NCI-H128 (cell line): ENCODE data around the gene CELF4.

ENCODE experiments used
- DNase-seq: peaks from one replicate; lab custom pipeline; 2025; ENCODE audit not compliant: unreplicated experiment; lab: John Stamatoyannopoulos, UW

CELF4 gene

DNA sequence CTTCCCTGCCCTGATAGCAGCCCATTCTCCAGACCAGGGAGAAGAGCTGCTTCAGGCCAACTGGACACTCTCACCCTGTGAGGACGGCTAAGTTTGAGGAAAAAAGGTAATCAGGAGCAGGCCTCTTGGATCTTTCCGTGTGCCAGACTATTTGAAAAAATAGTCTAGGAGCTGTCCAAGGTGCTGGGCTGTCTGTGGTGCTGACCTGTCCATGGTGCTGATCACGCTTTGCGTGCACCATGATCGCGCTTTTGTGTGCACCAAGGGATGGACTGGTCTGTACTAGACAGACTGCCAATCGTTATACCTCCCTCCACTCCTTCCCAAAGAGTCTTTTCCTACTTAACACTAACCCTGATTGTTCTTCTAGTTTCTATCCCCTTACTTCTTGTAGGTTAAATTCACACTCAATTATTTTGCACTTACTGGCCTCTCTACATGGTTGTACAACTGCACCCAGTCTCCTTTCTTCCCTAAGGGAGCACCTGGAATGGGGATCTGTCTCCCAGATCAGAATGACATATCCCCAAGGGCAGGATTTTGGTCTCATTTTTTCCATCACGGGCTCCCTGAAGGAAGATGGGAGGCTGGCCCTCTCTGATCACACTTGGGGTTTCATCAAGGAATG lies 295.4 kb downstream of the CELF4 start:
- DNase-seq = no peak

DNA sequence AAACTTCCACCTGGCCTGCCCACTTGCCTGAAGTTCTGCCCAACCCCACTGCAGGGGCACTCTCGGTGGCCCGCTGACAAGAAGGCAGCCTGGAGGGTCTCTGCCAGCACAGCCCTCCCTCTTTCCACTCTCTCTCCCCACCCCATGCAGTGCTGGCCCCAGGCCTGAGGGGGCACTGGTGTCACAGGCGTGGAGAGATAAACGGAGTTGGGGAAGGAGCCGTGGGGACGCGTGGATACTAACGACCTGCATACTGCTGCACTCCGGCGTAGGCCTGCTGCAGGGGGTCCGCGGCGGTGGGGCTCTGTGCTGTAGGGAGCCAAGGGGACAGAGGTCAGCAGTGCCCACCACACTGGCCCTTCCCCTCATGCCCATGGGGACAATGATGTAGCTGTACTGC lies 299.3 kb downstream of the CELF4 start:
- no peak for DNase-seq

DNA sequence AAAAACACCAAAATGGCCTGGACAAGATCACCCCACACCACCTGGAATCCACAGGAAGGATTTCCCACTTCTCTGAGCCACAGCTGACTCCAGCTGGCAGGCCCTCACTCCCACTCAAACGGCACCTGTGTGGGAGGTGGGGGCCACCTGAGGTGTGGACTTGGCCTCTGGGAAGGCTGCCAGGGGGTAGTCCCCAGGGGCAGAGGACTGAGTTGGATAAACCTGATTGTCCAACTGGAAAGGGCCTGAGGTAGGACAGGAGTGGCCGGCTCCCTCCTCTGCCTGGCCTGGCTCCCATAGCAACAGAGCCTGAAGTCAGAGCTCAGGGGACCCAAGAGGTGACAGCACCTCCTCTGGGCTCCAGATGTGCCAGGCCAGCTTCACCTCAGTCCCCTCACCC lies 300.2 kb downstream of the CELF4 start:
- DNase-seq = no peak

DNA sequence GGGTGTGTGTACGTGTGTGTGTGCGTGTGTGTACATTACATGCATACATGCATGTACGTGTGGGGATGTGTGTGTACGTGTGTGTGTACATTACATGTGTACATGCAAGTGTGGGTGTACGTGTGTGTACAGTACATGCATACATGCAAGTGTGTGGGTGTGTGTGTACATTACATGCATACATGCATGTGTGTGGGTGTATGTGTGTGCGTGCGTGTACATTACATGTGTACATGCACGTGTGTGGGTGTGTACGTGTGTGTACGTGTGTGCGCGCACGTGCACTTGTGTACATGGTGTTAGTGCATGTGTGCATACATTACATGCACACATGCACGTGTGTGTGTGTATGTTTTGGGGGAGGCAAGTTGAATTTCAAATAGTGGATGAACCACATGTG lies 300.6 kb downstream of the CELF4 start:
- DNase-seq = no peak

DNA sequence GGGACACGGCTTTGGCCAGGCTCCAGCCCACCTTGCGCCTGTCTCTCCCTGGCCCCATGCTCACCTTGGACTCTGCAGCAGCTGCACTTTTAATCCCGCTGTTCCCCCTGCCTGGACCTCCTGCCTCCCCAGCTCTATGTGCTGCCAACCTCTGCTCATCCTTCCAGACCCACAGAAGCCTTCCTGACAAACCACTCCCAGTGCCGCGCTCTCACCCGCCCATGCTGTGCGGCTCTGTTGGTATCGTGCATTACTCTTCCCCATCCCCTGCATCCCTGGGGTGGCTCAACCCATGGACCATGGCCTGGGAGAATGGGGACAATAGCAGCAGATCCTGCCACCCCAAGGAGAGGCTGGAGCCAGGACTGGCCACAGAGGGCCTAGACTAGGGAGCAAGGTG lies 303.6 kb downstream of the CELF4 start:
- DNase-seq = no peak

DNA sequence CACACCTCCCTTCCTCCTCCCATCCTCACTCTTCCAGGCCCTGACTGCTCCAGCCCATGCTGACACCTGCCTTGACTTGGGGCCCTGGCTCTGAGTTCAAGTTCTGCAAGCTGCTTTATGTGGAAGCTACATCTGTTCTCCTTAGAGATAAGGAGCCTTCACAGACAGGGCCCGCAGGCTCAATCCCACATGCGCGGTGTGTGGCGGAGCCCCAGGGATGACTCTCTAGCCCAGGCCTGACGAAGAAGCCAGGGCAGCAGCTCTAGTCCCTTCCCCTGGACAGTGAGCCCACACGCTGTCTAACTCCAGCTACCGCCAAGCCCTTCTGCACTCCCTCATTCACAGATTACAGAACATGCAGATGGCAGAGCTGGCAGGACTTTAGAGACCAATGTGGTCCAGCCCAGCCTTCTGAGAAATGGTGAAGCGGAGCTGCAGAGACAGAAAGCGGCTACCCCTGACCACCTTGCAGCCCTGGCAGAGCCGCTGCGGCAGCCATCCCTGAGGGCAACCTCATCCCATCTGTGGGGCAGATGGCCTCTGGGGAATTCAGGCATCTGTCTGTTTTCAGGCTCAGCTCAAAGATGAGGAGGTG lies 304.3 kb downstream of the CELF4 start:
- DNase-seq = no peak

DNA sequence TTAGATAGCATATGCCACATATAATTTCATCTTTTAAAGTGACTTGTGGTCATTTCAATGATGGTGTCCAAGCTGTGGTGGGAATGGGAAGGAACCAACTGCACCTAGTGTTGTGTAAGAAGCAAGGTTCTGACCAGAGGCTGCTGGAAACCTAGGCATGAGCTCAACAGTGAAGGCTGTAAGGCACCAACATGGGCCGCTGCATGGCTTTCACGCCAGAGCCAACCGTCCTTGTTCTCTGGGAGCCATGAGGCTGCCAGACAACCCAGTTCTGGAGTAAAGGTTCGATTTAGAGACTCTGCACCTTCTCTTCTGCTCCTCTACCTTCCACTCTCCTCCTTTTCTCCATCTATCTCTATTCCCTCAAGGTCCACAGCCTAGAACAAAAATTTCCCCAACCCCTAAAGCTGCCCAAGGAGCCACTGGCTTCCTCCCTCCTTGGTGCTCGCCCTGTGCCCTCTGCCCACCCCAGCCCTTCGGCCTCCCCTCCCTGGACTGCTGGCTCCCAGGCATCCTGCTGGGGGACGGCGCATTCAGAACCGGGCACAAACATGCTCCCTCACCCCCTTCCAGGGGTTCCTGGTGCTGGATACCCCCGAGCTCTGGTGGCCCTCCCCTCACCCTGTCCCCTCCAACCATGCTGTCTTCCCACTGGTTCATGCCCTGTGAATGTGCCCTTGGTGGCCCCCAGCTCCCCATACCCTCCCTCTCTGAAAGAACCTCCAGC lies 305.1 kb downstream of the CELF4 start:
- no peak for DNase-seq

DNA sequence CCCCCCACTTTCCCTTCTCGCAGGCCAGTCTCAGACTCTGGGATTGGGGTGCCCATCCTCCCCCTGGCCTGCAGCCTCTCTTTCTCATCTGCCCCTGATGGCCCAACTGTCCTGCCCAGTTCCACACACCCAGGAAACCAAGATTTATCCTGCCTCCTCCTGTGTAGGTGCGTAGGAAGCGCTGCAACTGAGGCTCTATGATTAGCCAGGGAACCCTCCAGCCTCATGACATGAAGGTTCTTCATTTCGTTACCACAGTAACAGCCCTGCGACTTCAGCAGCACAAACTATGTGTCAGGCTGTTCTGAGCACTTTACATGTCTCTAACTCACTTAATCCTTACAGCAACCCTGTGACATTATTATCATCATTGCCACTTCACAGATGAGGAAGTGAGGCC lies 305.9 kb downstream of the CELF4 start:
- DNase-seq = no peak

DNA sequence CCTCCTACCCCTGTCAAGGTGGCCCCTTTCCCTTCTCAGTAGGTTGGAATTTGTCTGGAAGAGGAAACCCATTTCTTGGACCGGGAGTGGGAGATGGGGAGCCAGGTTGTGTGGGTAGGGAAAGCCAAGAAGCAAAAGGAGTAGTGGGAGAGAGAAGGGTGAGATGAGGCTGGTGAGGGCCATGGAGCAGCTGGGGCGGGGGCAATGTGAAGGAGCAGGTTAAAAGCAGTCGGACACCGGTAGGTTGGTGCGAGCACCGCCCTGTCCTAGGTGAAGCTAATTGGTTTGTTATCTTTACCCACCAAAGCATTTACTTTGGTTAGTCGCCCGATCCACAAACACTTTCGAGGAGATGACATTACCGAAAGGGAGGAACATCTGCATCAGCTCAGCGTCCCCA lies 306.8 kb downstream of the CELF4 start:
- DNase-seq = no peak

DNA sequence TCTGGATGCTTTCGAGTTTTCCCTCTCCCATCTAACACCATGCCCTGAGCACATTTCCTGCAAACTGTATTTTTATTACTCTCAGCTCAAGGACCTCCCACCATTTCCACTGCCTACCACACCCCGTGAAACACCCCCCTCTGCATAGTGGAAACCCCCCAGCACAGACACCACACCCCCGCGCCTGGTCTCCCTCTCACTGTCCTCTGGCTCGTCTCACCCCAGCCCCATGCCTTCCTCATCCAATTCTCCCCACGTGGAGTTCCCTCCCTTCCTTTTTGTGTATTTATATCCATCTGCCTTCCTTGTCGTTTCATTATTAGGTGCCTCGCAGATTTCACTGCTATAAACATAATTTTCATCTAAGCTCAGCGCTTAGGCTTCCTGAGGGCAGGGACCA lies 307.5 kb downstream of the CELF4 start:
- DNase-seq = no peak

DNA sequence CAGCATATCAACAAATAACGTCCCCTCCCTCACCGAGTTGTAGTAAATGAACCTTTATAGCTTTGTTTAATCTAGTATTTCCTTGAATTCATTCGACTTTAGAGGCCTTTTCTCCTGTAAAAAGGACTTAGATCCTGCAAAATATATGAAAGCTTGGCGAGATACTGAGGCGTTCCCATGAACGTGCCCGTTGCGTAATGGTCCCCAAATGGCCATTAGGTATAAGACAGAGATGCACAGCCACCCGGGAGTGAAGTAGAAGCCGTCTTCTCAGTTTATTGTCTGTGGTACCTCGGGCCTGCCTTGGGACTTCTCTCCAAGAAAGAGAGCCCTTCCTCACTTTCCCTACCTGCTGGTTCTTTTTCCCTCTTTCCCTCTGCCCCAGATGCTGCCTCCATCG lies 310.6 kb downstream of the CELF4 start:
- no peak for DNase-seq

DNA sequence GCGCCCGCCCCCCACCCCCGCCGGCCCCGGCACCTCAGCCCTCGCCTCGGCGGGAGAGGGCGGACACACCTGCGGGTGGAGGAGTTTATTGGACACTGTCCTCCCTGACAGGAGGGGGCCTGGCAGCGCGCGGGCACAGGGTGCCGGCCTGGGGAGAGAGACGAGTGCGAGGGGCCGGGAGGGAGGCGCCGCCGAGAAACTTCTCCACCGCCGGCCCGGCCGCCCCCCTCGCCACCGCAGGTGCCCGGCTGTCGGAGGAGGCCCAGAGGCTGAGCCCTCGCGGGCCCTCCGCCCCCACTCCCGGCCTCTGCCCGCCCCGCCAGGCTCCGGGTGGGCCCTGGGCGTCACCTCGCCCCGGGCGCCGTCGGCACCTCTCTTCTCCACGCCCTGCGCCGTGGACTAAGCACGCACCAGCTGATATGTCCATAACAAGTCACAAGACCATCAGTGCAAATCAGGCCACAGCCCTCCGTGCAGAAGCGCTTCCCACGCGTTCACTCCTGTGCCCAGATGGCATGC lies 311.3 kb downstream of the CELF4 start:
- no peak for DNase-seq

DNA sequence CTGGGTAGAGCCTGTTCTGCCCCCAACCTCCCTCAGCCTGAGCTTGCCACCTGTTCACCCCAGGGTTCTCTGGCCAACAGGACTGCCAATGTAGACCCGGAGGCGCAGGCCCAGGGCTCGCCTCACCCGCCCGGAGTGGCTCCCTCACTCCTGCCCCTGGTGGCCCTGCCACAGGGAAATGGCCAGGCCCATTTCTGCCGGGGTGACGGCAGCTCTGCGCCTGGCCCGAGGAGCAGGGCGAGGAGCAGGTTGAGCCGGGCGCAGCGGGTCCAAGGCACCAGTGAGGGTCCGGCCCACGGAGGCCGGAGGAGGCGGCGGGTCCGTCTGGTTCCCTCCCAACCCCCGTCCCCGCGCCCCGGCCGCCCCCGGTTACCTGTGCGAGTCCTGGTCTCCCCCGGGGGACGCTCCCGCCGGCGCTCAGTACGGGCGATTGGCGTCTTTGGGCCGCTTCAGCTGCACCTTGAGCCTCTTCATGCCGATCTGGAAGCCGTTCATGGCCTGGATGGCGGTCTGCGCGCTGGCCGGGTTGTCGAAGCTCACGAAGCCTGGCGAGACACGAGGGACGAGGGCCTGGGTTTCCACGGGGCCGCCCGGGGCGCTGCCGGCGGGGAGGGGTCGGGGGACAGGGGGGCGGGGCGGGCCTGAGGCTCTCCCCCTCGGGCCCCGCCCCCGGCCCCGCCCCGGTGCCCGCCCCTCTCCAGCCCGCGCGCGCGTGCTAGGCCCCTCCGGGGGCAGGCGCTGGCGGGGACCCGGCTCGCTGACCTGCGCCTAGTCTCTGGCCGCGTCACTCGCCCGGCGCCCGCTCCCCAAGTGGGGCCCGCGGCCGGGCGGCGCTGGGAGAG lies 312.0 kb downstream of the CELF4 start:
- no peak for DNase-seq

DNA sequence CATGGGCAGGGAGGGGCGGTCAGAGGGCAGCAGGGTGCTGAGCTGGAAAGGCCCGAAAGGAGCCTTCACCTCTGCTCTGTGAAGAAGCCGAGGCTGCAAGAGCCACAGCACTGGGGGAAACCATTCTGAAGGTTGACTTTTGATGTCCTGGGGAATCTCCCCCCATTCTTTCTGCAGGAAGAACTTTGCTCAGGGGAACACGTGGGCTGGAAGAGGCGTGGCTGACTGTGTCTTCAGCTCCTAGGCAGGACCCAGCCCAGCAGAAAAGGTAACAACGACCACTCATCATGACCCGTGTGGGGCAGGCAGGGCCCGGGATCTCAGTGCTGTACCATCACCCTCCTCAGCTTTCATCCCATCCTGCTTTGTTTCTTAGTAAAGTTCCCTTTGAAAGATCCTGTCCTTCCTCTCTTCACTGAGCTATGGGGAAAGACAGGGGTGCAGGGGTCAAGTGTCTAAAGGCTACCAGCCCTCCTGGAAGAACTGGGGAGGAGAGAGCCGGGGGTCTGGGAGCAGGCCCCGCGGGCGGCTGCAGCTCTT lies 312.7 kb downstream of the CELF4 start:
- DNase-seq = no peak

DNA sequence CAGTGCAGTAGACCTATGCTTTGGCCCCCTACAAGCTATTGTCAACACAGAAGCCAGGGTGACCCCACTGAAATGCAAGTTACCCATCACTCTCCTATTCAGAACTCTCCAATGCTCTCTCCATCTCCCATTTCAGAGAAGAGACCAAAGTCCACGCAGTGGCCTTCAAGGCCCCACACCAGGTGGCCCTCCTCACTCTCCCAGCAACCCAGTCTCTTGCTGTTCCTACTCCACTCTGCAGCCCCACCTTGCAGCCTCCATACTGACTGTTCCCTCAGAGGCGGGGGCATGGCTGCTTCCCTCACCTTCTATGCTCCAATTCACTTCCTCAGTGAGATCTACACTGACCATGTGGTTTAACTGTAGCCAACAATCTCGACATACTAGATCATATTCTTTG lies 313.3 kb downstream of the CELF4 start:
- no peak for DNase-seq

DNA sequence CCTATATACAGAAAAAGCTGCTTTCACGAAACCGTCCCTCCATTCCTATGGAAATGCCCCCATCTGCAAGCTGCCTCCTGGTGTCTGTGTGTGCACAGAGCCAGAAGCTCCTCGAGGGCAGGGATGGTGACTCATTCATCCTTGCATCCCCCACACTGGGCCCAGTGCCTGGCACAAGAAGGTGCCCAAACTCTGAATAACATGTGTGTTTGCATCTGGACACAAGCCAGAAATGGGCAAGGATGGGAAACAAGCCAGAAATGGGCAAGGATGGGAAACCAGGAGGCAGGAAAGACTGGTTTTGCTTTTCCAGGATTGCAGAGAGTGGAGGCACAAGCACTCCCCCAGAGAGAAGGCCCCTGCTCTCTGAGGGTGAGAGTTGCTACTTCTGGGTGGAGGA lies 313.9 kb downstream of the CELF4 start:
- DNase-seq = no peak

DNA sequence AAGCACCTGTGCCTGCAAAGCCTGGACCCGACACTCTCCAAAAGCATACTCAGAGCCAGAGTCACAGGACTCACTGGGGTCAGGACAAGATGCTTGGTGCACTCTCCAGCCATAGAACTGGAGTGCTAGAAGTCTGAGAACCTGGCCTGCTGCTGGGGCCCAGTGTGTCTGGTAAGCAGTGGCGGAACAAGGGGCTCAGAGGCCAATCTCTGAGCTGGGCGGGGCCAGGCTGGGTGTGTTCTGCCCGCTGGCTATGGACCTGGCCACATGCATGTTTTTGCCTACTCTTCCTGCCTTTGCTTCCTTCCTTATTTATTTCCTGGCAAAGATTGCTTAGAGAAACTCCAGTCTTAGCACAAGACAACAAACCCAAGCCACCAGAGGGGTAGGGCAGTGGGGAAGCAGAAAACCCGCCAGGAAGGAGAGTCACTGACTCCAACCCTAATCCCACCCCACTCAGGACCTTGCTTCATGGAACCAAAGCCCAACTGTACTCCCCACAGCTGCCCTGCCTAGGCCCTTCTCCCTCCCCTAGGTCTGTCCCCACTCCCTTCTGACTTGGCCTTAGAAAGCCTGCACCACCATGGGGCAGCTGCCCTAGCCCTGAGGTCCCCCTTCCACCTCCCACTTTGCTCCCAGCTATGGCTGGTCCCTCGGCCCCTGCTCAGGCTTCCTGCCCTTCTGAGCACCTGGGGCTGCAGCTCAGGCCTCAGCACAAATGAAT lies 315.5 kb downstream of the CELF4 start:
- DNase-seq = no peak

DNA sequence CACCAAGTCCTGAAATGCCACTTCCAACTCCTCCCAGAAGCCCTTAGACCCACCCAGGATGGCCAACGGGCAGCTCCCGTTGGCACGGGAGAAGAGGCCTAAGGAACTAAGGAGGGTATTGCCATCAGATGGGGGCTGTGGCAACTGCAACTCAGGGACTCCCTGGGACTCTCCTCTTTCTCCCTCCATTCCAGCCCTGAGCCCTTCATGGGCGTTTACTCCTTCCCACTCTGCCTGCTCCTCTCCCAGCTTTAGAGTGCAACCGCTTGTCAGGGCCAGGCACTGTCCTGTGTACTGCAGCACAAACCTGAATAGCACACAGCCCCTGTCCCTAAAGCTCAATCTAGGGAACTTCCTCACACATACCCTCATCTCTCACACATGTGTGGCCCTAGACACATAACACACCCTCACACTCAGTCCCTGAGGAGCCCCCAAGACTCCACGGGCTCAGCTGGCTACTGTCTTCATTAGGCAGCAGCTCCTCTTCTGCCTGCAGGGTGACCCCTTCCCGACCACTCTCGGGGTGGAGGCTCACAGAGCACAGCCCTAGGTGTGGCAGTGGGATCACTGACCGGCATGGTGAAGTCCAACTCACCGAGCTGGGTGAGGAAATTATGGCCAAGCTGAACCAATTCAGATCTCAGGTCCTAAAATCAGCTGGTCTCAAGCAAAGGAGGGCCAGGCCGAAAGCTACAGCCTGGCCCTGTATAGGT lies 316.3 kb downstream of the CELF4 start:
- no peak for DNase-seq

DNA sequence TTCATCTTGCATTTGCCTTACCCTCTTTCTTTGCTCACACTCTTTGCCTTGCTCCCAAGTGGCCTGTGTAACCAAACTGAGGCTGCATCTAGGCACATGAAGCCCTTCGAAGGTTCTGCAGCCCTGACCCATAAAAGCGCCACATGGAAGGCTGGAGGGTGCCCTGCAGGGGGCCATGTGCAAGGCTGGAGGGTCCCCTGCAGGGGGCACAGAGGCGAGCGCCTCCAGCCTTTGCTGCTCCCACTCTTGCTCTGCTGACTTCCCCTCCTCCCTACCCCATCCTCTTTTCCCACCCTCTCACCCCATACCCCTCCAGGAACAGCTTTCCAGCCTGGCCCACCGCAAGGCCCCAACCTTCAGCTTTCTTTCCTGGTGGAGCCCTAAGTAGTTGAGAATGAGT lies 317.3 kb downstream of the CELF4 start:
- DNase-seq = no peak
